CD4-positive, alpha-beta T cell treated with Interleukin-12 subunit alpha and Interleukin-12 subunit beta, for 1 hour (primary cell): Measurements from ENCODE around the gene DBNDD2.

Experiments used
- DNase-seq: peaks from one replicate; pipeline ENCODE4 v3.0.0-alpha.2; 2020

The DBNDD2 gene

DNA sequence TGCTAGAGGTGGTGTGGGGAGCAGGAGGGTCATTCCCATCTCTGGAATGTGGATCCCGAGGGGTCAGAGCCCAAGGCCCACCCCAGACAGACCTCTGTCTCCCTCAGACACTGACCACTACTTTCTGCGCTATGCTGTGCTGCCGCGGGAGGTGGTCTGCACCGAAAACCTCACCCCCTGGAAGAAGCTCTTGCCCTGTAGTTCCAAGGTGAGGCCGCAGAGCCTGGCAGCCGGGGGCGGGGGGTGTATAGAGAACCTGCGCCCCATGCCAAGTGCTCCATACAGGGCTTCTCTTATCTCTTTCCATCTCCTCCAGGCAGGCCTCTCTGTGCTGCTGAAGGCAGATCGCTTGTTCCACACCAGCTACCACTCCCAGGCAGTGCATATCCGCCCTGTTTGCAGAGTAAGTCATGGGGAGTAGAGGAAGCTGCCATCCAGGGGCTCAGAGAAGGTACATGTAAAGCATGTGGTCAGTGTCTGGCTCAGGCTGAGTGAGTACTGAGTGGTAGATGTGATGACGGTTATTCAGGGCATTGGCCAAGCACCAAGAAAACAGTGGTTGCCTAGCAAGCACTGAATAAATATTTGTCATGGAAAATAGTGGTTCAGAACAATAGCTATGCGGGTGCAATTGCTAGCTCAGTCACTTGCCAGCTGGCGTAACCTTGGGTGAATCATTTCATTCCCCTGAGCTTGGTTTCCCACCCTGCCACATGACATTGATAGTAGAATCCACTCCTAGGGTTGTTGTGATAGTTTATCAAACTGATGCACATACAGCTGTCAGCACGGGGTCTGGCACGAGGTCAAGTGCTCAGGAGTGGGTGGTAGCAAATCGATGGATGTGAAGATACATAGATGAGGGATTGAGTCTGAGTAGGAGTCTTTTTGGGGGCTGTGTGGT lies 11.4 kb downstream of the DBNDD2 start:
- DNase-seq: no peak

DNA sequence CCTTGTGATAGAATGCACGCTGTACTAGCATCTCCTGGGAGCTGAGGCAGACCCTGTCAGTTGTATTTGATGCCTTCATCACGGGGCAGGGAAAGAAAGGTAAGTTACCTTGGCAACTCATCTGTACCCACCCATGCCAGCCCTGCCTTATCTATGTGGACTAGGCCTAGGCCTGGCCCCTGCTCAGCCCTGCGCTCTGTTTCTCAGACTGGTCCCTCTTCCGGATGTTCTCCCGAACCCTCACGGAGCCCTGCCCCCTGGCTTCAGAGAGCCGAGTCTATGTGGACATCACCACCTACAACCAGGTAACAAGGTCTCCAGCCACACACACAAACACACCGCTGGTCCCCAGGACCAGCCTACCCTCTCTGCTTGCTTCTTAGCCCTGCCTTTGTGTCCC lies 12.0 kb downstream of the DBNDD2 start:
- no peak for DNase-seq

DNA sequence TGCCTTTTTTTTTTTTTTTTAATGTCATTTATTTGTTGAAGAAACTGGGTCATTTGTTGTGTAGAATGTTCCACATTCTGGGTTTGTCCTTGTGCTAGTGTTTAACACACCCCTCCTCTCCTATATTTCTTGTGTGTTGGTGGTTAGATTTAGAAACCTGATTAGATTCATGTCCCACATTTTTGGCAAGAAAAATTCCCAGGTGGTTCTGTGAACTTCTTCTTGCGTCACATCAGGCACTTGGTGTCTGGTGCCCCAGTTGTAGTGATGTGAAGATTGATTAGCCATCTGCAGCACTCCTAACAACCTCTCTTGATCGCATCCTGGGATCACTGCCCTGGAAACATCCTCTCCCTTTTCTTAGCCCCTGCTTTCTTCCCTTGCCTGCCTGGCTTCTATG lies 15.6 kb downstream of the DBNDD2 start:
- DNase-seq: no peak

DNA sequence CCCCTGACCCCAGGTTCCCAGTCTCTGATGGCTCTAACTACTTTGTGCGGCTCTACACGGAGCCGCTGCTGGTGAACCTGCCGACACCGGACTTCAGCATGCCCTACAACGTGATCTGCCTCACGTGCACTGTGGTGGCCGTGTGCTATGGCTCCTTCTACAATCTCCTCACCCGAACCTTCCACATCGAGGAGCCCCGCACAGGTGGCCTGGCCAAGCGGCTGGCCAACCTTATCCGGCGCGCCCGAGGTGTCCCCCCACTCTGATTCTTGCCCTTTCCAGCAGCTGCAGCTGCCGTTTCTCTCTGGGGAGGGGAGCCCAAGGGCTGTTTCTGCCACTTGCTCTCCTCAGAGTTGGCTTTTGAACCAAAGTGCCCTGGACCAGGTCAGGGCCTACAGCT lies 17.5 kb downstream of the DBNDD2 start:
- DNase-seq: no peak

DNA sequence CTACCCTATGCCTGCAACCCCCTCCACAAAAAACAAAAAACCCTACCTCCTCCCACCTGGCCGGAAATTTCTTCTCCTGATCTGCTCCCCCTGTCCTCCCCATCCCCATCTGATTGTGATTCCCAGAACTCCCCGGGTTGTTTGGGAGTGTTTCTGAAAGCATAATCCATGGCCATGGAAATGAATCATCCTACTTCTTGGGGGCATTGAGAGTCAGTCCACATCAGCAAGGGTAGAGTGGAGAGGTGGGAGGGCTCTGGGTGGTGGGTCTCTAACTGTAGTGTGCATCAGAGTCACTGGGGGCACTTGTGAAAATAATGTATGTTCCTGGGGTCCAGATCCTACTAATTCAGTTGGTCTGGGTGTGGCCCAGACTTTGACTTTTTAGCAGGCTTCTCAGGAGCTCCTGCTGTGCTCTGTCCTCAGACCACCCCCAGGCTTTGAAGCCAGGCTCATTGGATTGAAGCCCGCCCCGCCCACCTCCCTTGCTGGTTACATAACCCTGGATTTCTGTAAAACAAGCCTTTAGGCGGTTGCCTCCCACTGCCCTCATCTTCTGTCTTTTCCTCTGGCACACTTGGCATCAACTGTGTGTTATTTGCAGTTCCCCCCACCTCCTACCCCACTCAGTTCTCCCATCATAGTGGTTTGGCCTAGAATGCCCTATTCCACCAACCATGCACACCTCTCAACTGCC lies 18.4 kb downstream of the DBNDD2 start:
- DNase-seq: no peak

DNA sequence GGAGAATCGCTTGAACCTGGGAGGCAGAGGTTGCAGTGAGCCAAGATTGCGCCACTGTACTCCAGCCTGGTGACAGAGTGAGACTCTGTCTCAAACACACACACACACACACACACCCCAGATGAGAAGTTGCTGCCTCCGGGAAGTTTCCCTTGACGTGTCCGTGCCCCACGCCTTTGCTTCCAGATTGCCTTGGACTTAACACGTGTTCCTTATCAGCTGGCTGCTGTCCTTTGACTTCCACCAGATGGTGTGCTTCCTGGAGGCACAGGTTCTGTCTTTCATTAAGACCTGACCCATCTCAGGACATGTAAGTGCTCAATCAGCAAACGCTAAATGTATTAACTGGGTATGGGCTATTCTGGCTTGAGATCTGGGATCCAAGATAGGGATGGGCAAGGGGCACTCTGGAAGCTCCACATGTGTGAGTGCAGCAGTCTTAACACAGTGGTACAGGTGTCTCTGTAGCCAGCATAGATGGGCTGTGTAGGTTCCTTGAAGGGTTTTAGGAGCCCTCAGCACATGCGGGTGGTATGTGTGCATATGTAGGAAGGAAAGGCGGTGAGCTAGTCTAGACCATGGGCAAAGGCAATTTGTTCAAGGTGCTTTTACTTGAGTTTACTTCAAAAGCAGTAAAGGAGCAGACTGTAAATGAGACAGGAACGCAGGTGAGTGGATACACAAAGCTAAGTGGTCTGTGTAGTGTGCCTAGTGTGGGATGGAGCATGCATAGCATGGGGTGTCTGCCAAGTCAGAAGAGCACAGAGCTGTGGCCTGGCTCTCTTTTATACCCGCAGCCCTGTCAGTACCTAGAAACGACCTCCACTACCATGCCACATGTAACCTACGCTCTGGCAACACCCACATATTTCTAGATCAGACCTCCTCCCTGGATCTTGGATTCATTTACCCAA lies 19.4 kb downstream of the DBNDD2 start:
- DNase-seq: no peak

DNA sequence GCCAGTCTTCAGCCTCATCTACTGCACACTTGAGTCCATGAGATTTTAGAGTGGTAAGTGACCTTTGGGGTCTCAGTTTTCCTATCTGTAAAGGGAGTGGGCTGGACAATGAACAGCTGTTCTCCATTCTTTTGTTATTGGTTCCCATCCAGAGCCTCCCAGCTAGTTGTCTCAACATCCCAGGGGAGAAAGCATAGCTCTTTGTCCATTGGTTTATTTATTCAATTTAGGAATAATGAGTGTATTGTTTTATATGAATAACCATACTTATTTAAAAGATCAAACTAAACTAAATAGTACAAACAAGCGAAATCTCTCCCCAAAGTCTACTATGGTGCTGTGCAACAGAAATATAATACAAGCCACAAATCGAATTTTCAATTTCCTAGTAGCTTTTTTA lies 21.5 kb downstream of the DBNDD2 start:
- DNase-seq: no peak

DNA sequence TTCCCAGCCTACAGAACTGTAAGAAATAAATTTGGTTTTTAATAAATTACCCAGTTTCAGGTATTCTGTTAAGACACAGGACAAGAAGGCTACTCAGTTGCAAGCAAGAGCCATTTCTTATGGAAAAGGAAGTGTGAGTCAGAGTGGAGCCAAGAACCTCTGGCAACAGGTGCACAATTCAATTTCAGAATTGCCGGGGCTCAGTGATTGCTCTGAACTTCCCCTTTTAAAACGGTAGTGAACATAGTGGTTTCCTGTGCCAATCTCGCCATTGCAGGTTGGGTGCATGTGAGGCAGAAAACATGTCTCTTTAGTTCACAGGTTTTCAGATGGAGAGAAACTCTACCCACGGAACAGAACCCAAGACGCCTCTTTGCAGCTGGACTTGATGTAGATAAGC lies 24.2 kb downstream of the DBNDD2 start:
- DNase-seq: peak; percentile 24

DNA sequence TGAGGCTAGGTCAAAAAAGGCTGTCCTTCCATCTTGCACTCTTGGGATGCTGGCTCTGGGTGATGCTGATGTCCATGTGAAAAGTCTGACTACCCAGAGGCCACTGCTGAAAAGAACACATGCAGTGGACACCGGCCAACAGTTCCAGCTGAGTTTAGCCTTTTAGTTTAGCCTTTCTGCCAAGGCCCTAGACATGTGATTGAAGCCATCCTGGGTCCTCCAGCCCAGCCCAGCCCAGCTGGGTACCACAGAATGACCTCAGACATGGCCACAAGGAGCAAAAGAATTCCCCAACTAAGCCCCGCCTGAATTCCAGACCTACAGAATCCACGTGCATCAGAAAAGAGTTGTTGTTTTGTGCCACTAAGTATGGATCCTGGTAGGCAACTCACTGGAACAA lies 25.2 kb downstream of the DBNDD2 start:
- no peak for DNase-seq

DNA sequence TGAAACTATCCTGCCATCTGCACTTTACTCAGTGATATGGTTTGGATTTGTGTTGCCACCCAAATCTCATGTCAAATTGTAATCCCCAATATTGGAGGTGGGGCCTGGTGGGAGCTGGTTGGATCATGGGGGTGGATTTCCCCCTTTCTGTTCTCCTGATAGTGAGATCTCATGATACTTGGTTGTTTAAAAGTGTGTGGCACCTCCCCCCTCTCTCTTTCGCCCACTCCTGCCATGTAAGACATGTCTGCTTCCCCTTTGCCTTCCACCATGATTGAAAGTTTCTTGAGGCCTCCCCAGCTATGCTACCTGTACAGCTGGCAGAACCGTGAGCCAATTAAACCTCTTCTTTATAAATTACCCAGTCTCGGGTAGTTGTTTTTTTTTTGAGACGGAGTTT lies 25.9 kb downstream of the DBNDD2 start:
- no peak for DNase-seq

DNA sequence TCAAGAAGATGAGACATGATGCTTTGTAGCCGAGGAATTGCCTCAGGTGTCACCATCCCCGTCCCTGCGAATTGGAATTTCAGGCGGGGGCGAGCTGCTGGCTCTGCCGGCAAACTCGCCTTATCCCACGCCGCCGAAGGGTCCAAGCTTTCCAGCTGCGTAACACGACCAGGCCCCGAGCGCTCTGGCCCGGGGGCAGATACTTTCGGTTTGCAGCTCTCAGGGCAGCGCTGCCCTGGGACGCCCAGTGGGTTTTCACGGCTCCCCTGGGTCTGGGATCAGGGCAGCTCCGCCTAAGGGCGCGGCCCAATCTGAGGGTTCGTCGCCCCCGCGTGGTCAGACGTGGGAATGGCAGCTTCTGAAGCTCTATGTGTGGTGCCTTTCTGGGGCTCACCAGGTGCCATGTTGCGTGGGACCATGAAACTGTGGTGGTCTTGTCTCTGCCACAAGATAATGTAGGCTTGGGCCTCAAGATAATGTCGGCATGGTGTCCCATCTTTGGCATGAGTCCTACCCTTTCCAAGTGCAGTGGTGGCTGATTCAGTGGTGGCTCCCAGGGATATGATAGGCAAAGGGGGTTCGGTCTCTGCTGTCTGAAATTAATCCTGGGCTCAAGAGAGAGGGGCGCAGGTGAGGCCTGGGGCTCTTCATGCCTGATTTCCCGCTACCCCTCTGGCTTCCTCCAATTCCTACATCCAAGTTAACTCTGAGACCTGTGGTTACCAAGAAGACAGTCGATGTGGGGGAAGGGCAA lies 28.8 kb downstream of the DBNDD2 start:
- DNase-seq: peak; percentile 90

DNA sequence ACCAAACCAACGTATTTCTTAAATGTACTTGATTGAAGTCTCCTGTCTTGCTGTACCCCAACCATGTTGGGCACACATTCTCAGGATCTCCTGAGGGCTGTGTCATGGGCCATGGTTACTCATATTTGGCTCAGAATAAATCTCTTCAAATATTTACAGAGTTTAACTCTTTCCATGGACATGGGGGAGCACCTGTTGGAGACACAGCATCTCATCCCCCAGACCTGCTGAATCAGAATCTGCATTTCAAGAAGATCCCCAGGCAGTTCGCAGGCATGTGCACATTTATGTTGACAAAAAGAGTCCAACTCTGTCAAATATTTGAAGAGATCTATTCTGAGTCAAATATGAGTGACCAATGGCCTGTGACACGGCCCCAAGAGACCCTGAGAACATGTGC lies 32.3 kb downstream of the DBNDD2 start:
- no peak for DNase-seq

DNA sequence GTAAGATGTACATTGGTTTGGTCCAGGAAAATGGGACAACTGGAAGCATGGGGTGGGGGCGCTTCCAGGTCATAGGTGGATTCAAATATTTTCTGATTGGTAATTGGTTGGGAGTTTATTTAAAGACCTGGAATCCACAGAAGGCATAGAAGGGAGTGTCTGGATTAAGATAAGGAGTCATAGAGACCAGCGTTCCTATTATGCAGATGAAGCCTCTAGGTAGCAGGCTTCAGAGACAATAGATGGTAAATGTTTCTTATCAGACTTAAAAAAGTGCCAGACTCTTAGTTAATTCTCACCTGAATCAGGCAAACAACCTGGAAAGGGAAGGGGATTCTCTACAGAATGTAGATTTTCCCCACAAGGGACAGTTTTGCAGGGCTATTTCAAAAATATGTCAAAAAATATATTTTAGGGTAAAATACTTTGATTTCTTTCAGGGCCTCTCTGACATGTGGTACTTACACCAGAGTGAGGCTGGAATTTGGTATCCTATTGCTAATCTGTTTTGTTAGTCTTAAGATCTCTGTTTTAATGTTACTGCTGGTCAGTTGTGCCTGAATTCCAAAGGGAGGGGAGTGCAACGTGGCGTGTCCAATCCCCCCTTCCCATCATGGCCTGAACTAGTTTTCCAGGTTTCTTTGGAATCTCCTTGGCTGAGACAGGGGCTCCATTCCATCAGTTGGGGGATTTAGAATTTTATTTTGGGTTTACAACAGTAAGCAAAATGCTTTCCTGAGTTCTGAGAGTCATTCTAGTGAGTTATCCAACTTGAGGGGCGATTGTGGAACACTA lies 33.0 kb downstream of the DBNDD2 start:
- no peak for DNase-seq

DNA sequence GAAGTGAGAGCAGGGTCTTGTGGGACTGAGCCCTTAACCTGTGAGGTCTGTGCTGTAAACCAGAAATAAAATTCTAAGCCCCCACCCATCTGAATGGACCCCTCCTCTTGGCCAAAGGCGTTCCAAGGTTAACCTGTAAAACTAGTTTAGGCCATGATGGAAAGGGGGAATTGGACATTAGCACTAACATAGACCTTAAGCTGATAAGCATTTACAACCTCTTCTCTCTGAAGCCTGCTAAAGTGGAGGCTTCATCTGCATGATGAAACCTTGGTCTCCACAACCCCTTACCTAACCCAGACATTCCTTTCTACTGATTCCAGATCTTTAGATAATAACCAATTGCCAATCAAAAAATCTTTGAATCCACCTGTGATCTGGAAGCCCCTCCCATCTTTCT lies 33.7 kb downstream of the DBNDD2 start:
- no peak for DNase-seq

DNA sequence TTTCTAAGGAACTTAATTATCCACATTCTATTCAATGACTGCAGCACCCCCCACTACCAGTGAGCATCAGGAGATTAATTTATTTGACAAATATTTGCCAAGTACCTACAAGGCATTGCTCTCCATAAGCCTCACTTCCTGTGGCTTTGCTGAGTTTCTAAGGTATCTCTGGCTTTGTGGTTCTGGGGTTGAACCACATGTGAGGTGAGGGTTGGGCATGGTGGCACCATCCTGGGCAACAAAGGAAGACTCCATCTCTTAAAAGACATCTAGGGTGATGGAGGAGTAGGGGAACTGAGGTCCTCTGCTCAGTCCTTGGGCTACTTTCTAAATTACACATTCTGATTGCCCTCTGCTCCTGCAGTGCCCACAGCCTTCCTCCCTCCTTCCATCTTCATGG lies 36.0 kb downstream of the DBNDD2 start:
- peak; percentile 49 for DNase-seq

DNA sequence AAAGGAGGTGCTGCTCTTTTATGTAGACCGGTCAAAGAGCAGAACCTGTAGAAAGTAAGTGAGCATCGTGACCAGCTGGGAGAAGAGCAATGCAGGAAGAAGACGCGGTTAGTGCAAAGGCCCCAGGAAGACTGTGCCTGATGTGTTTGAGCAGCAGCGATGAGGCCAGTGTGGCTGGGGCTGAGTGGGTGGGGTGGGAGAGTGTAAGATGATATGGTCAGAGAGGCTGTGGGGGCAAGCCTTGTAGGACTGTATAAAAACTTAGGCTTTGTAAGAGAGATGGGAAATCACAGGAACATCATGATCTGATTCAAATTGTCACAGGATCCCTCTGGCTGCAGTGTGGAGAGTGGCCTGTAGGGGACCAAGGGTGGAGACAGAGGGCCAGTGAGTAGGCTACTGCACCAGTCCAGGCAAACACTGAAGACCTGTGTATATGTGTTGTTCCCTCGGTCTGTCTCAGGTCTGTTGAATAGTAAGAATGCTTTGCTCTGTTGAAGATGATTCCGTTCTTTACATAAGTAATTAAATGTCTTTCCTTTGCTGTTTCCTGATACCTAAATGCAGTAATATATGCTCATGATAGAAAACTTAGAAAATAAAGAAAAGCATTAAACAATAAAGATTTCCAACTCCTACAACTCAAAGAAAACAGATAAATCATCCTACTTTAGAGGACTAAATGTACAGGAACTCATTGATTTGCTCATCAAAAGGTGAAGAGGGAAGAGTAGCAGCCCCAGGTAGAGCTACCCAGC lies 37.9 kb downstream of the DBNDD2 start:
- DNase-seq: peak; percentile 40

DNA sequence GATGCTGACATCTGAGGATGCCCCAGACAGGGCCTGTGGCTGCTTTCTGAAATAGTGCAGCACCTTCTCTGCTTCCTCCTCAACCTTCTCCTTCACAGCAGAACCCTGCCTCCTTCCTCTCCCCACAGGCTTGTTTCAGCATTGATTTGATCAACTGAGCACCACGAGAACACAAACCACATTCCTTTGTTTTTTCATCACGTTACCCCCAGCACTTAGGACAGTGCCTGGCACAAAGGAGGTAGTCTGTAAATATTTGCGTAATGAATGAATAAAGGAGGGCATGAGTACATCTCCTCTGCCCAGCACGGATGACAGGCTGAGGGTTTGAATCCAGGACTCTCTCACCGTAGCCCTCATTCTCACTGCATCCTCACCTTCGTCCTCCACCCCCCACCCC lies 40.2 kb downstream of the DBNDD2 start:
- no peak for DNase-seq

DNA sequence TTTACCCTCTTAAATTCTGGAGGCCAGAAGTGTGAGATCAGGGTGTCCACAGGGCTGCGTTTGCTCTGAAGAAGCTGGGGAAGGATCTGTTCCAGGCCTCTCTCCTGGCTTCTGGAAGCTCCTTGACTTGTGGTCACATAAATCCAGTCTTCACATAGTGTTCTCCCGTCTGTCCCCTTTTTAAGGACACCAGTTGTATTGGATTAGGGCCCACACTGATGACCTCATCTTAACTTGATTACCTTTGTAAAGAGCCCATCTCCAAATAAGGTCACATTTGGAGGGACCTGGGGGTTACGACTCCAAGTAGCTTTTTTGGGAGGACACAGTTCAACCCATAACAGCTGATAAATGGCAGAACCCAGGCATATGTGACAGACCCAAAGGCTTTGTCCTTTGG lies 41.4 kb downstream of the DBNDD2 start:
- no peak for DNase-seq

DNA sequence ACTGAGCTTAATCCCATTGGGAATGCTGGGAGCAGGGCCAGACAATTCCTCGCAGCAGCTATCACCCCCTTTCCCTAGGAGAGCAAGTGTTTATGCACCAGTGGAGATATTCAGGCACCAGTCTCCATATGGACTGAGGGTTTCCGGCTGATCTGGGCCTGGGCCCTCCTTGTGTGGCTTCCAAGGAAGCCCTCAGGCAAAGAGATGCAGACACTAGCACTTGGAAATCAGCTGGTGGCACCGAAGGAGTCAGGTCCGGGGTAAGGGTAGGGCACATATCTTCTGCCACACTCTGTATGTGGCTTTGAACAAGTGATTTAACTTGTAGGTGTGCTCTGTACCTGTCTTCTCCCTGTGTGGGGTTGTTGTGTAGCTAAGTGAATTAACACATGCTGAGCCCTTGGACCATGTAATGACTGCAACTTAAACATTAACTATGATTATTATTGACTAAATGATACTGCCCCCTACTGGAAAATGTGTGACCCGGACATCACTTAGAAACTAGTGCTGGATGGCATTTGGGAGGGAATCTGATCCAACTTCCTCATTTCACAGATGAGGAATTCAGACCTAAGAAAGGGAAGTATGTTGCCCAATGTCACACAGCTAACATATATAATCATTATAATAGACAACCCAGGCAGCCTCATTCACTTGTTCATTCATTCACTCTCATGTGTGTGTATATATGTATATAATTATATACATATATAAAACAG lies 42.2 kb downstream of the DBNDD2 start:
- peak; percentile 60 for DNase-seq

DNA sequence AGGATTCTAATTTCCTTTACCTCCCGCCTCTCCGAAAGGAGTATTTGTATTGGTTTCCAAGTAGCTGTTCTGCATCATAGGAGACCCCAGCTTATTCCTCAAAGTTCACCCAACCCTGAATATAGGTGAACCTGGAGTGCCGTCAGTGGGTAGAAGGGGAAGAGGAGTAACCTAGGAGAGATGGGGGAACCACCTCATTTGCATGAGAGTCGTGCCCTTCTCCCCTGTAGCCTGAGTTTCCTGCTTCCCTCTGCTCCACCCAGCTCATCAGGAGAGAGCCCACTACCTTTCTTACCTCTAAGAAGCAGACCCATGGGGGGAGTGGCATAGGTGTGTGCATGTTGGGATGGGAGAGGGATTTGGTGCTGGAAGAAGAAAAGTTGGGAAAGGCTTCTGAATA lies 44.1 kb downstream of the DBNDD2 start:
- no peak for DNase-seq
